Middle frontal gyrus (tissue), 1 donor: ENCODE measurements around the gene GCAT.
A peak's percentile ranks its signal among the peaks of the same experiment; 100 is the strongest.

Experiments
- DNase-seq: peaks from one replicate; pipeline ENCODE4 v3.0.0-alpha.2; 2015; ENCODE audit warnings: low spot score; ENCODE audit errors: extremely low spot score

Gene GCAT

GRCh38 chr22:37807410-37808293, at the start of gene GCAT:
TSS of gene GCAT (plus strand) at chr22:37807934. CDS start at chr22:37807968, 34 bp downstream.
- DNase-seq, result peak; percentile 92

DNA sequence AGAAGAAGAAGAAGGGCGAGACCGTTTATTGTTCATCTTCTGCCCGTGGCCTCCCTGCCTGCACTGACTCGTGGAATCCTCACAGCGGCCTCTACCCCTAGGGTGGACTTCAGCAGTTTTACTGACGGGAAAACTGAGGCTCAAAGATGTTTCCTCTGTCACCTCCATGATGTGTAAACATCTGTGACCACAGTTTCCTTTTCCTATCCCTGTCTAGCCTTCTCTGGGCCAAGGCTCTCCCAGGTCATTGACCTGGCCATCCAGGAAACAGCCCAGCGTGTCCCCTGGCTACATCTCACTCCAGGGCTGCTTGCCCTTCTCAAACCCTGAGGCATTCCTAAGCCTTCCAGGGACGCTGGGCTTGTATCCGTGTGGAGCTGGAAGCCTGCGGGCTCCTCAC, 49.0 kb upstream of the GCAT start:
- no peak for DNase-seq

DNA sequence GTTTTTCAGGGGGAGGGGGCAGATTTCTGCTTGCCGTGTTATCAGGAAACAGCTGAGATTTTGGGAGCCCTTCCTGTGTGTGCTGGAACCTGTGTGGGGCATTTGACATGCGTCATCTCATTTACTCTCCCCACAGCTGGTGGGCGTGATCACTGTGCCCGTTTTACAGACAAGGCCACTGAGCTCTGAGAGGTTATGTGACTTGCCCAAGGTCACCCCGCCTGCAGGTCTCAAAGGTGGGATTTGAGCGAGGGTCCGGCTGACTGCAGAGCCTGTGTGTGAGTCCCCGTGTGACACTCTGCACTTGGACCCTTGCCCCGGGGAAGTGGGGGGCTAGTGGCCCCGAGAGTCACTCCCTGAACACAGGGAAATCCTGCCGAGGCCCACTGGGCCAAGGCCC, 48.5 kb upstream of the GCAT start:
- DNase-seq, result no peak

DNA sequence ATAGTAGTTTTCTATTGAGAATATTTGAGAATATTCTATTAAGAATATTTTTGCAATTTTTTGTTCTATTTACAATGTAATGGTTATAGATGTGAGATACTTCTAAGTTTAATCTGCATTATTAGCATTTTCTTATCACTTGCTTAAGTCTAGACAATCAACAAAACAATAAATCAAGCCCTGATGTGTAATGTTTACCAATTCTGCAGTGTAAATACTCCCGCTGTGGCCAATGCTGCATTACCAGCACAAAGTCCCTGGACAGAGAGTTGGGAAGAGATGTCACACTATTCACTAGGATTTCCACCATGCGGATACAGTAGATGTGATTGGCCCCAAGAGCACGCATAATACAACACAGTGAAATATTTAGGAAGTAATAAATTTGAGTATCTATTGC, 47.6 kb upstream of the GCAT start:
- DNase-seq, result no peak

DNA sequence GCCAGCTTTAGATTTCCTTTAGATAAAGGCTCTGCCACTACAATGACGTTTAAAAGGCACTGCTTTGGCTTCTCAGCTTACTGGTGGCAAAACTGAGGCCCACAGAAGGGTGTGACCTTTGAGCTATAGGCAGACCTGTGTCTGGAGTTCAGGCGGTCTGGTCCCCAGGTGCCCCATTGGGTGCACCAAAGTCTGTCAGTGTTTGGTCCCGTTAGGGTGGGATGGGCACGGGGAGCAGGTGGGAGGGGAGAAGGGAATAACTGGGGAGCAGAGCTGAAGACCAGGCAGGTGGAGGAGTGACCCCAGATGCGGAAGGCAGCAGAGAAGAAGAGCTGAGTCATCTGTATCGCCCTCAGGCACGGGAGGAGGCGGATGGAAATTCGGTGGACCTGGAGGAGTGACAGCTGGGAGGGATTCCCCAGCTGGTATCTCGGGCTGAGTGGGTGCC, 45.3 kb upstream of the GCAT start:
- DNase-seq, result no peak

DNA sequence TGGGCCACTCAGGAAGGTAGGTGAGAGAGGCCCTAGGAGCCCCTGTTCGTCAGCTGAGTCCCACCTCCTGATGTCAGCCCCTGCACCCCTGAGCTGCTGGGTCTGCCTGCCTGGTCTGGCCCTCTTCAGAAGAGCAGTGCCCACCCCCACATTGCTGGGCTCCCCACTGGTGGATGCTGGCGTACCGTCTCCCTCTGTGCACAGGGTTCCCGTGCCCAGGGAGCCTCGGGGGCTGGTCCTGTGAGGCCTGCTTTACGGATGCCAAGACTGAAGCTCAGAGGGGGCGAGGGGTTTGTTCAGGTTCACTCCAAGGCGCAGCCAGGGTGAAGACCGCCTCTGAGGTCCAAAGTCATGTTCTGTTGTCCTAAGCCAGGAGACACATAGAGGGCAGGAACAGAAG, 44.7 kb upstream of the GCAT start:
- no peak for DNase-seq

GRCh38 chr22:37763652-37764051, 44.1 kb upstream of the GCAT start:
- DNase-seq, result no peak

- DNase-seq, result no peak
These were observed 43.1 kb upstream of the GCAT start for GRCh38 chr22:37764622-37765021.

- DNase-seq, result no peak
These were observed 42.2 kb upstream of the GCAT start for GRCh38 chr22:37765498-37765897.

- DNase-seq, result no peak
These were observed 41.7 kb upstream of the GCAT start for GRCh38 chr22:37765953-37766576.

DNA sequence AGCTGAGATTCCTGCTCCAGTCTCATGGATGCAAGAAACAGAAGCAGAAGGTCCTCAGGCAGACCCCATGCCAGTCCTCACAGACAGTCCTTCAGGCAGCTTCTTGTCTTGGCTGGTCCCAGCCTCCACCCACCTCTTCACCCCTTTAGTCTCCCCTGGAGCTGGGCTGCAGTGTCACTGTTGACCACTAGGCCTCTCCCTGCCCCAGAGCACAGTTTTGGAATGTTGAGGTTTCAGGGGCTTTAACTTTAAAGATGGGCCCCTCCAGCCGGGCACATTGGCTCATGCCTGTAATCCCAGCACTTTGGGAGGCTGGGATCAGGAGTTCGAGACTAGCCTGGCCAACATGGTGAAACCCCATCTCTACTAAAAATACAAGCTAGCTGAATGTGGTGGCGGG, 39.5 kb upstream of the GCAT start:
- no peak for DNase-seq

- DNase-seq, result no peak
These were observed 38.7 kb upstream of the GCAT start for GRCh38 chr22:37769056-37769455.

DNA sequence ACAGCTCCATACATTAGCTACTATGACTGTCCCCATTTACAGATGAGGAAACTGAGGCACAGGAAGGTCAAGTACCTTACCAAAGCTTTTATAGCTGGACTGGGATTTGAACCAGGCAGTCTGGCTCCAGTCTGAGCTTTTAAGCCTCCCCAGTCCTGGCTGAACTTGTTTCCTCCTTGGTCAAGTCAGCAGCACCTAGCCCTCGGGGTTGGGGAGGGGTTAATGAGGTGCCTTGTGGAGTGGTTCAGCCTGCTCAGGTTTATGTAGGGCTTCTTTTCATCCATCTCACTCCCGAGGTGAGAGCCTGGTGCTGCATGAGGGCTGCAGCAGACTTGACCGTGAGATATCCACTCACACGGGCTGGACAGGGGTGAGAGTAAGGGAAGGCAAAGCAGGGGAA, 36.7 kb upstream of the GCAT start:
- DNase-seq, result no peak

DNA sequence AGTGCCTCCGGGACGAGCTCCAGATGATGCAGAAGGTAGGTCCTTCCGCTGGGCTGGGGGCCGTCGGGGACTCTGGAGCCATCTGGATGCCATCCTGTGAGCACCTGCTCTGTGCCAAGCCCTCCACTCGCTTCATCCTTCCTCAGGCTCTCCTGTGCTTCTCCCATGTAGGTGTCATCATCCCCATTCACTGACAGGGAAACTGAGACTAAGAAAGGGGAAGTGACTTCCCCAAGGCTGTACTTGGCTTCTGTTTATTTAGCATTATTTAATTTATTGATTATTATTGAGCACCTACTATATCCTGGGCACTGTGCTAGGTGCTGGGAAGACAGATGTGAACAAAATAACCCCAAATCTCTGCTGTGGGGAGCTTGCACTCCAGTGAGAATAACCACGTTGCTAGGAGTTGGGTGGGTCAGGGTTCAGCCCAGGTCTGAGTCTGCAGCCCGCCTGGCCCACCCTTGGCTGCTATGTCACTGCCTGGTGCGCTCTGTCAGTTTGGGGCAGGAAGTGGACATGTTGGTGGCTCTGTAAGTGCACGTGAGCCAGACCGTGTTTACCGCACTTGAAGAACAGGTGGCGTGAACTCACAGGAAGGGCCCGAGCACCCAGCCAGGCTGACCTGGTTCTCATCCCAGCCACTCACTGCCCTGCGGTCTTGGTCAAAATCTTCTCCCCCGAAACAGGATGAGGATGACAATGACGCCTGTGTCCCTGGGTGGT, 35.9 kb upstream of the GCAT start:
- DNase-seq, result no peak

GRCh38 chr22:37774728-37775127, 33.0 kb upstream of the GCAT start:
- no peak for DNase-seq

DNA sequence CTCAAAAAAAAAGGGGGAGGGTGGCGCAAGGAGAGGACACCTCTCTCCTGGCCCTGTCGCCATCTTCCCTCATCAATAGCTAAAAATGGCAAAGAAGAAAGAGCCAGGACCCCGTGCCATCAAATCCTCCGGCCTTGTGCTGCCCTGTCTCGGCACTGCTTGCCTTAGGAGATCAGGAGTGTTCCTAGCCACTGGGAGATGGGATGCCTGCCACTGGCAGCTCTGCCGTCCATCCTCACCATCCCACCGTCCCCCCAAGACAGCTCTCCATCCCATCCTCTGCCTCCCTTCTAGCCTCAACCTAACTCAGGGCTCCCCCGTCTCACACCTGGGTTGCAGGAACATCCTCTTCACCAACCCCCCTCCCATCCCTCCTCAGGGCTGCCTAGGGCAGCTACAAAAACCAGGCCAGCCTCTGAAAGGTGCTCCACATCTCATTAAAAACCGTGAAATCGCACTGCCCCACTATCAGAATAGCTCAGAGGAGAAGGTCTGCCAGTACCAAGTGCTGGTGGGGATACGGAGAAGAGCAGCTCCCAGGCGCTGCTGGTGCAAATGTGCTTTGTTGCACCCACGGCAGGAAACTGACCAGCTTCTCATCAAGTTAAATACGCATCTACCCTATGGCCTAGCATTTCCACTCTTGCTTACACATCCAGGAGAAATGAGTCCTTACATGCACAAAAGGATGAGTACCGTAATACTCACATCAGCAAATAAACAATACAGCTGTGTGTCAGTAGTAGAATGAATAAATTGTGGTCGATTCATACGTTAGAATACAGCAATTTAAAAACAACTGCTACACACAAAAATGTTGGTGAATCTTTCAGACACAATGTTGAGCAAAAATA, 31.7 kb upstream of the GCAT start:
- no peak for DNase-seq

DNA sequence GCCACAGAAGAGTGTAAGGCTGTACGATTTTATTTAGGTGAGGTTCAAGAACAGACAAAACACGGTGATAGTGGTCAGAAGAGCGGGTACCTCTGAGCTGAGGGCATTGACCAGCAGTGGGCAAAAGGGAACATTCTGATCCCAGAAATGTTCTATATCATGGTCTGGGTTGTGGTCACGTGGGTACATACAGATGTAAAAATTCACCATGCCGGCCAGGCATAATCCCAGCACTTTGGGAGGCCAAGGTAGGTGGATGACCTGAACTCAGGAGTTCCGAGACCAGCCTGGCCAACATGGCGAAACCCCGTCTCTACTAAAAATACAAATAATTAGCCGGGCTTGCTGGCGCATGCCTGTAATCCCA, 31.1 kb upstream of the GCAT start:
- DNase-seq, result no peak

- no peak for DNase-seq
These were observed 30.5 kb upstream of the GCAT start for GRCh38 chr22:37777122-37777687.

DNA sequence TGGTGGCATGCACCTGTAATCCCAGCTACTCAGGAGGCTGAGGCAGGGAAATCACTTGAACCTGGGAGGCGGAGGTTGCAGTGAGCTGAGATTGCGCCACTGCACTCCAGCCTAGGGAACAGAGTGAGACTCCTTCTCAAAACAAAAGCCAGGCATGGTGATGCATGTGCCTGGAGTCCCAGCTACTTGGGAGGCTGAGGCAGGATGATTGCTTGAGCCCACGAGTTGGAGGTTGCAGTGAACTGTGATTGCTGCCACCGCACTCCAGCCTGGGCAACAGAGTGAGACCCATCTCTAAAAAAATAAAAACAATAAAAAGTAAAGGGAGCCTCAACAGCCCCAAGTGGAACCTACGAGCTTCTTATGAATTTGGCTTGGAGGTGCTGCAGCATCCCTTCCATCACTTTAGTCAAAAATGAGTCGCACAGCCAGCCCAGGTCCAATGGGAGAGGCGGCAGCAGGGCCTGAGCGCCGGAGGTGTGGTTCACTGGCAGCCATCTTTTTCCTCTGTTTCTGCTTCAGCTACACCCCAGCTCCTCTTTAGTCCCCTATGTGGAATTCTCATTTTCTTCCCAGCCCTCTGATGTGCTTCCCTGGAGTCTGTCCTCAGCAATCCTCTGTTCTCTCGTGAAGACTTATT, 29.2 kb upstream of the GCAT start:
- DNase-seq, result no peak

- no peak for DNase-seq
These were observed 26.2 kb upstream of the GCAT start for GRCh38 chr22:37781434-37782059.
